Fibroblast of skin of scalp (primary cell): ENCODE results near the gene HDAC10.

ENCODE experiments used
- DNase-seq: peaks from one replicate; pipeline ENCODE4 v3.0.0-alpha.2; 2013

Gene HDAC10

GRCh38 chr22:50253941-50254340 lies 2.9 kb upstream of the HDAC10 start:
- no peak for DNase-seq

- no peak for DNase-seq
These were observed 2.2 kb upstream of the HDAC10 start for GRCh38 chr22:50253046-50253915.

- peak; percentile 68 for DNase-seq
These were observed 1.3 kb upstream of the HDAC10 start for GRCh38 chr22:50252082-50253045.

GRCh38 chr22:50251477-50252081 lies 514 bp upstream of the HDAC10 start:
- DNase-seq = no peak

- DNase-seq = no peak
These were observed 863 bp downstream of the HDAC10 start for GRCh38 chr22:50250249-50250554.

GRCh38 chr22:50249341-50250248 lies 1.5 kb downstream of the HDAC10 start:
- DNase-seq = no peak

GRCh38 chr22:50248196-50249081 lies 2.6 kb downstream of the HDAC10 start:
- no peak for DNase-seq

GRCh38 chr22:50247748-50248147 lies 3.3 kb downstream of the HDAC10 start:
- DNase-seq = peak; percentile 45

GRCh38 chr22:50246242-50247175 lies 4.6 kb downstream of the HDAC10 start:
- no peak for DNase-seq

GRCh38 chr22:50245214-50246072 lies 5.6 kb downstream of the HDAC10 start:
- no peak for DNase-seq

- peak; percentile 94 for DNase-seq
These were observed 6.4 kb downstream of the HDAC10 start, which contains the start of gene TUBGCP6 for GRCh38 chr22:50244420-50245213. TUBGCP6 (minus strand) TSS chr22:50245023; CDS start chr22:50244459, 564 bp downstream.

GRCh38 chr22:50243685-50244419 lies 7.2 kb downstream of the HDAC10 start:
- no peak for DNase-seq

GRCh38 chr22:50242406-50242949 lies 8.6 kb downstream of the HDAC10 start:
- DNase-seq = no peak

GRCh38 chr22:50238755-50239154 lies 12.3 kb downstream of the HDAC10 start:
- DNase-seq = no peak

GRCh38 chr22:50236731-50237409 lies 14.2 kb downstream of the HDAC10 start:
- peak; percentile 21 for DNase-seq

GRCh38 chr22:50233223-50233622 lies 17.8 kb downstream of the HDAC10 start:
- no peak for DNase-seq
